HG02840 (cell line): ENCODE measurements around the gene TNRC18.

Source experiments
- ATAC-seq: cut with Tn5 transposase; IDR thresholded peaks from one replicate; pipeline ENCODE4 v1.9.1; 2021; ENCODE audit warnings: mild to moderate bottlenecking, moderate library complexity, moderate number of reproducible peaks; ENCODE audit not compliant: unreplicated experiment, low FRiP score

TNRC18 gene

DNA sequence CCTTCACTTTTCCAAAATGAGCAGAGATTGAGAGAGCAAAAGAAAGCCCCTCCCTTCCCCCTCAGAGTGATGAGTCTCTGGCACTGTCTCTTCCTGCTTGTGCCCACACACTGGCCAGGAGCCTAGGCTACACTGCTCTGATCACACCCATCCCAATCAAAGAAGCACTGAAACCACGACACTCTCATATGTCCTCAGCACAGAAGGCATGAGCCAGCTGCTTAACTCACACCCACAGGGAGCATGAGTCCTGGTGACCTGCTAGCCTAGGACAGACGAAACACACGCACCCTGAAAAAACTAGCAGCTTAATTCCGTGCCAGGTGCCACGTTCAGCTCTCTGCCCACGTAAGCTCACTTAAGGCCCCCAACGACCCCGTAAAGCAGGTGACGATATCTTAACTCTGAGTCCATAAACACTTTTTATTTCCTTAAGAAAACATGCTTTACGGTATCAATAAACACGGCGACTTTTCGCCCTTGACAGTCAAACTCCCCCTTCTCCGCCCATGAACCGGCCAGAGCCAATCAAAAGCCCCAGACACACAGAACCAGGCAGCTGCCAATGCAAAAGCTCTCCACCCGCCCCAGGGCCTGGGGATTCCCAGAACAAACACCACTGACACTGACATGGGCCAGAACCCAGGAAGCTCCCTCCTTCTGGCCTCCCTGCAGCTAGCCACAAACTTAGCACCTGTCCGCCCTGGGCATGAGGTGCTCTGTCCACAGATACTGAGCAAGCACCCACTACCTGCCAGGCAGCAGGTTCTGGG lies 69.0 kb downstream of the TNRC18 start:
- no peak for ATAC-seq

- ATAC-seq: no peak
These were observed 71.1 kb downstream of the TNRC18 start for GRCh38 chr7:5352440-5353010.

- ATAC-seq: no peak
These were observed 71.9 kb downstream of the TNRC18 start for GRCh38 chr7:5351507-5352265.

DNA sequence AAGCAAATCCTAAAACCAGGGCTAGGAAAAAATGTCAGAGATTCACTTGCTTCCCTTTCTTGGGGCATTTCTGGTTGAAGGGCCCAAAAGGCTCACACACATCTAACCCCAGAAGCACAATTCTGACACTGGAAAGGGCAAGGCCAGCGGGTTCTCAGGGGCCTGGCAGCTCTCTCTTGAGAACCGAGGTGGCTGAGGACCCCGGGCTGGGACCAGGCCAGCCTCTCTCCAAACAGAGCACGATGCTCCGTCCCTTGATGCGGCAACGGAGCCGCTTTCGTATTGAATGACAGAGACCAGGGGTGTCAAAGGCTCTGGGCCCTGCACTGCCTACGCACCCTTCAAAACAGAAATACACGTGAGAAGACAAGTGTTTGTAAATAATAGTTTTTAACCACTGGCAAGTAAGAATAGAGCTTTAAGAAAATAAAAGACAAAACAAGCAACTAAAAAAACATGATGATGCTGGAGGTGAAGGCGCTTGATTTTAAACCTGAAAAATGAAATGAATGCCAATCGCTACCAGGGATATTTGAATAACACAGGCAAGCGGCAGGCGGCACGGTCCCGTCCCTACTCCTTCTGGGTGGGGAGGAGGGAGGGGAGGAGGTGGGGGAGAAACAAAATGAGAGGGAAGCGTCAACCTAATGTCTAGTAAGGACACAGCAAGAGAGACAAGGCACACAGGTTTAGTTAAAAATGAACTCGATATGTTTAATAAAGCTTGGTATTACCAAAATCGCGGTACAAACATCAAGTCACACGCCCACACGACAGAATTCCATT lies 72.8 kb downstream of the TNRC18 start:
- ATAC-seq: no peak

GRCh38 chr7:5350174-5350463 lies 73.5 kb downstream of the TNRC18 start:
- ATAC-seq: no peak

DNA sequence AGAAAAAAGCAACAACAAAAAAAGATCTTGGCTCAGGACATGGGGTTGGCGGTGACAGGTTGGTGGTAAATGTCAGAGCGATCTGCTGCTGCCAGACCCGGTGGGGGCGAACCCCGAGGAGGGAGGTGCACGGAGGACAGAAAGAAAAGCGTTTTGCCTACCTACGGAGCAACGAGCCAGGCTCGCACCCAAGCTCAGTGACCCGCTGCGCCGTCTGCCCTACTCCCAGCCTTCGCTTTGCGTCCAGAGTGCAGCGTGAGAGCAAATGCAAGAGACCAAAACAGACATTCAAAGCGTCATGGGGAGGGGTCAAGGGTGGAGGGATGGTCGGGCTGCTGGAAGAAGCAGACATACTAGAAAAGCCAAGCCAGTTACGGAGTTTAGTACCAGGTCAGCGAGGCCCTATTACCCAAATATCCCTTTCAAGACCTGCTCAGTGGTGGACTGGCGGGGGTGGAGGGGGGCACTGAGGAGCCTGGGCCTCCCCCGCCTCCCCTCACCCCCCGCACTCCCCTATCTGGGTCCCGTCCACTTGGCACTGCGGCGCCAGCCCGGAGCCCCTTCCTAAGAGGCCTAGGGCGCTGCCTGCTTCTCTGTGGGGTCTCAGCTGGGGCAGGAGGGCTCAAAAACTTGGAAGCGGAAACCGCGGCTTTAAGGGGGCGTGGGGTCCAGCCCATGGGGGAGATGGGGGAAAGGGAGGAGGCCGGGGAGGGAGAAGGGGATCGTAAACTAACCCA lies 74.0 kb downstream of the TNRC18 start:
- ATAC-seq: no peak

- ATAC-seq: no peak
These were observed 74.6 kb downstream of the TNRC18 start for GRCh38 chr7:5349005-5349380.

- no peak for ATAC-seq
These were observed 75.3 kb downstream of the TNRC18 start for GRCh38 chr7:5348134-5349004.

GRCh38 chr7:5345671-5346070 lies 78.0 kb downstream of the TNRC18 start:
- ATAC-seq: no peak

DNA sequence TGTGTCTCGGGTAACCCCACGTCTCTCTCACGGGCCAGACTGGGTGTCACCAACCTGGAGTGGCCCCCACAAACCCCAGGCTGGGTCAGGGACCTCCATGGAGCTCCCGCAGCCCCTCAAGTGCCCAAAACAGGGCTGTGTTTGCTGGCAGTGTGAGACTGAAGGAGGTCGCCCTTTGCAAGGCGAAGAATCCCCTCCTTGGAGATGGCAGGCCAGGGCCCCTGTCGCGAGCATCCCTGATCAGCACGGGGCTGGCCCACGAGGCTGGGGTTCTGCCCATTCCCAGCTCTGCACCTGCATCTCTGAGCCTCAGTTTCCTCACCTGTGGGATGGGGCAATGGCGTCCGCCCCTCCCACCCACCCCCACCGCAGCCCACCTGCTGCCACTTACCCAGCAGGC lies 78.5 kb downstream of the TNRC18 start:
- no peak for ATAC-seq

DNA sequence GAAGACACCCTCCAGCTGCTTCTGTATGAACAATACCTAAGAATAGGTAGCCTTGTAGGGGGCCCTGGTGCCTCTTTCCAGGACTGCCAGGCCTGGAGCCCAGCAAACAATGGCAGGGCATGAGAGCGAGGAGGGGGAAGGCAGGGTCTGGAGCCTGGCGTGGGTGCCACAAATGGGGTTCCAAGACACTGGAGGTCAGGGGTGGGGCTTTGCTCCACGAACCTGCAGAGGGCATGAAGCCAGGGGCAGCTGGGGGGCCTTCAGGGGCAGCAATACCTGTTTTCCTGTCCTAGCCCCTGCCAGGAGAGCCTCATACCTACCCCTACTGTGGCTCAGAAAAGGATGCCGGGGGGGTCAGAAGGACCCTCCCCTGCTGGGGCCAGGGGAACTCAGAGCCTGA lies 79.3 kb downstream of the TNRC18 start:
- ATAC-seq: no peak

DNA sequence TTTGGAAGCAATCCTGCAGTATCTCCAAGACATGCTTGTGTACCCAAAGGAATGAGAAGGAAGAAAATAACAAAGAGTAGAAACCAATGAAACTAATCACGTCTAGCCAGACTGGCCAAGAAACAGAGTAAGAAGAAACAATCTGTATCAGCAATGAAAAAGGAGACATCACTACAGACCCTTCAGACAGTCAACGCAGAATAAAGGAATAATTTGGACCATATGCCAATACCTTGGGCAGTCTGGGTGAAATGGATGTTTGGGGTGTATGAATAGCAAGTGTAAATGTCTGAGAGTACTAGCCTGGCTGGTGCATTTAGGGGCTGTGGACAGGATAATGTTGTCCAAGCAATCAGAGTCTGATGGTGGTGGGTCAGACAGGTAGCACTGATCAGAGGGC lies 79.8 kb downstream of the TNRC18 start:
- ATAC-seq: no peak

GRCh38 chr7:5342631-5343030 lies 81.0 kb downstream of the TNRC18 start:
- ATAC-seq: no peak

DNA sequence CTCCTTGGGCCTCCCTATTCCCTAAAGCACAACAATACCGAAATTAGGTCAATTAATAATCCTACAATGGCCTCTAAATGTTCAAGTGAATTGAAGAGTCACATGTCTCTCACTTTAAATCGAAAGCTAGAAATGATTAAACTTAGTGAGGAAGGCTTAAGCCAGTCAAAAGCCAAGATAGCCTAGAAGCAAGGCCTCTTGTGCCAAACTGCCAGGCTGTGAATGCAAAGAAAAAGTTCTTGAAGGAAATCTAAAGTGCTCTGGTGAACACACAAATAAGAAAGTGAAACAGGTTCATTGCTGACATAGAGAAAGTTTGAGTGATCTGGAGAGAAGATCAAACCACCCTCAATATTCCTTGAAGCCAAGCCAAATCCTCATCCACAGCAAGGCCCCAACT lies 83.7 kb downstream of the TNRC18 start:
- ATAC-seq: no peak

GRCh38 chr7:5337047-5337446 lies 86.6 kb downstream of the TNRC18 start:
- ATAC-seq: no peak

DNA sequence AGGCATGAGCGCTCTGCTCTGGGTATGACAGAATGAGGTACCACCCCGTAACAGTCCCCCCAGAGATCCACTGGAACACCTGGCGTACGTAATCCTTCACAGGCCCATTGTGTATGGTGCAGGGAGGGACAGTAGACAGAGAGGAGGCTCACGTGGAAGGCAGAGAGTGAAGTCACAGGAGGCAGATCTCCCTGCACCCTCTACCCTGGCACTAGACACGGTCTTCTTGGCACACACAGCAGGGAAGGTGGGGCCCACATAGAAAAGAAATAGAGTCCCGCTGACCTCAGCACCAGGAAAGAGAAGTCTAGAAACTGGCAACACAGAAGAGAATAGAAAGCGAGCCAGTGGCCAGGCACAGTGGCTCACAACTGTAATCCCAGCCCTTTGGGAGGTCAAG lies 89.0 kb downstream of the TNRC18 start:
- no peak for ATAC-seq

DNA sequence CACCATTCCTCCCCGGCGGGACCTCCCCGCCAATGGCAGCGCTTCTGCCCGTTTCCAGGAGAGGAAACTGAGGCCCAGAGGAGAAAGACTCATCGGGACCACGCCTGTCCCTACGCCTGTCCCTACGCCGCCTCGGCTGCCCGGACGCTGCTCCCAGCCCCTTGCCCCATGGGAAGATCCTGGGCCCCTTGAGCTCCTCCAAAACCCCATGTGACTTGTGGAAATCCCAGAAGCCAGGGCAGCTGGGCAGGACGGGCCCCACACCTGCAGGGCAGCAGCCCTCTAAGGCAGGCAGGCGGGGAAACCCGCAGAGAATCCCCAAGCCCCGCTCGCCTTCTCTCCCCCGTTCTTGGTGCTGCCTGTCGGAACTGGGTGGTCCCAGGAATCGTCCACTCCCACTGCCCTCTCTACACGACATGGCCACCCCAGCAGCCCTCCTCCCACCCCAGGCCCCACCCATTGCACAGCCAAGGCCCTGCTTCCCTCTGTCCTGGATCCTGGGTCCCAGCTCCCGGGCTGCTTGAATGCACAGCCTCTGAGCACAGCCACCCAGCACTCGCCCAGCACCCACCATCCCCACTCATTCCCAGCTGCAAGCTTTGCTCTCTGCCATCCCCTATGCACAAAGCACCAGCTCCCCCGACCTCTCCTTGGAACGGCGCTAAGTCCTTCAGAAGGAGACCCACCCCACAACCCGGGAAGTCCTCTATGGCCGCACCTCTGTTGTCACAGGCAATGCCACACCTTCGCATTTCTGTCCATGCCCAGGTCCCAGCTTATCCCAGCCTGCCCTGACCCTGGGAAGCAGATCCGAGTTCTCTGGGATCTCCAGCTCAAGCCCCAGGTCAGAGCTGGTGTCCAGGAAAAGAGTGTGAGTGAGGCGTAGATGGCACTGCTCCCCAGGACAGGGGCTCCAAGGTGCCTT lies 90.3 kb downstream of the TNRC18 start:
- ATAC-seq: no peak

DNA sequence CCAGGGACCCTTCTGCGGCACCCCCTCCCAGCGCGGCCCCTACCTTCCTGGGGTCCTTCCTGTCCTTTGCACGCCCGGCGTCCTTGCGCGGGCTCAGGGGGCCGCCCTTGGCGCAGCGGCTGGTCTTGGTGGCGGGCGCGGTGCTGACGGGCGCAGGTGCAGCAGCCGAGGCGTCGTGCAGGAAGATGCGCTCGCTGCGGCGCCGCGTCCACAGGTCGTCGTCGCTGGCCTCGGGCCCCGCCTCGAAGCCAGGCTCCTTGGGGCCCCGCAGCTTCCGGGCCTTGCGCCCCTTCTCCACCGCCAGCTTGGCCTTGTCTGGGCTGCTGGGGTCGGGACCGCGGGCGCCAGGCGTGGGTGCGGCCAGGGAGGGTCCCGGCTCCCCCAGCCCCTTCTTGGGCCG lies 91.1 kb downstream of the TNRC18 start:
- no peak for ATAC-seq

GRCh38 chr7:5330288-5330687 lies 93.3 kb downstream of the TNRC18 start:
- no peak for ATAC-seq
